Heart right ventricle (tissue), 16 donors: ENCODE measurements around the gene DISP3. TPM values are rescaled to one million over a fixed set of nuclear protein-coding genes. Genes with fewer than 3 reads are reported as not detected.

Experiments used
- ATAC-seq, 8 donors: fragments of 200-7000 bp; cut with Tn5 transposase; one replicate each; pipeline ENCODE4 v1.9.1; 2020; ENCODE audit warnings: mild to moderate bottlenecking in 8 of 8, moderate library complexity in 8 of 8, moderate number of reproducible peaks in 1 of 8
- DNase-seq, 2 donors: peaks; one replicate each; pipeline ENCODE4 v3.0.0-alpha.2; 2020
- H3K27ac ChIP-seq, 10 donors: fragments of 200-600 bp; sonication (generic) in 2 of 10; one replicate each; pipeline versions ENCODE4 v1.5.0 to v1.8.0; 2020 to 2022; ENCODE audit warnings: mild to moderate bottlenecking in 3 of 10
- H3K27me3 ChIP-seq, 7 donors: fragments of 200-600 bp; one replicate each; pipeline ENCODE4 v1.8.0; 2021 to 2022; ENCODE audit warnings: mild to moderate bottlenecking in 2 of 7
- H3K36me3 ChIP-seq, 9 donors: fragments of 200-600 bp; sonication (generic) in 1 of 9; one replicate each; pipeline versions ENCODE4 v1.5.0 to v1.8.0; 2020 to 2022; ENCODE audit warnings: mild to moderate bottlenecking in 2 of 9
- H3K4me1 ChIP-seq, 9 donors: fragments of 200-600 bp; sonication (generic) in 1 of 9; one replicate each; pipeline versions ENCODE4 v1.5.0 to v1.8.0; 2020 to 2022; ENCODE audit warnings: mild to moderate bottlenecking in 4 of 9
- H3K4me3 ChIP-seq, 10 donors: fragments of 200-600 bp; sonication (generic) in 2 of 10; one replicate each; pipeline versions ENCODE4 v1.5.0 to v1.8.0; 2020 to 2022; ENCODE audit warnings: mild to moderate bottlenecking in 7 of 10, moderate library complexity in 2 of 10
- H3K9me3 ChIP-seq, 11 donors: fragments of 200-600 bp in 10 of 11; sonication (generic) in 2 of 11; one replicate each; pipeline versions ENCODE4 v1.5.0 to v1.8.0; 2013 to 2022; ENCODE audit warnings: mild to moderate bottlenecking in 2 of 11, control low read depth in 1 of 11, moderate library complexity in 1 of 11
- WGBS, 2 donors: extraction: QIAGEN DNeasy Blood & Tissue Kit; methylation state at CpG; one replicate each; pipeline ENCODE4 v1.1.7; 2013; ENCODE audit warnings: inconsistent platforms in 1 of 2; 5-methylcytosine and 5-hydroxymethylcytosine counted together
- intact Hi-C, 10 donors: fragments of 100-400 bp; cut with DNase I; formaldehyde crosslinking; loops; one replicate each; pipeline versions ENCODE4 v1.11.1 to v1.14.2; 2022
- long read RNA-seq, 3 donors: library from polyadenylated mRNA; unstranded; transcript quantifications; one replicate each; pipeline ENCODE4 v2.0.0, GENCODE V29; 2020 to 2021
- polyA plus RNA-seq, 2 donors: library from polyadenylated mRNA; stranded (reverse); fragments of 200-250 nt; gene quantifications; one replicate each; pipeline ENCODE4 v1.2.3, GENCODE V29; 2013
- total RNA-seq, 10 donors: library from RNA; stranded (reverse); fragmentation: NEBNext Ultra II Directional in 3 of 10; extraction: Animal tissue kit (Norgen Biotek cat#: 25700) in 3 of 10; gene quantifications; one replicate each; pipeline versions ENCODE4 v1.2.1 to v1.2.4, GENCODE V29; 2021 to 2023
- TF ChIP-seq, protein P1 (sequence below), 9 donors: fragments of 200-600 bp; sonication (generic) in 2 of 9; IDR thresholded peaks; one replicate each; pipeline versions ENCODE4 v1.5.0 to v1.8.0; 2021 to 2022; ENCODE audit warnings: antibody characterized with exemption in 9 of 9, mild to moderate bottlenecking in 5 of 9, moderate library complexity in 1 of 9
- donor health status: Arrhythmogenic right ventricular cardiomyopathy.
- donor health status: ischemic (EF 13 %, LVEDD 7.1; RV severe dilation, severe dysfunction).
- donor health status: healthy with polysubstance abuse.
- donor health status: DM: no; HTN: yes; CAD: no.
- donor health status: DM: no; HTN: no; CAD: no.
- donor health status: ischemic (EF 25% LVEDD 6.9; RV normal size, moderate dysfunction).
- donor health status: ischemic (EF 25% LVEDD 5.7; RV mildly dilated, moderate dysfunction).
- donor health status: healthy.
- donor health status: DM: yes; HTN: yes; CAD: no.
- donor health status: Ischemic cardiomyopathy.
- donor health status: ischemic (EF 35%, LVEDD 5.7; RV mildly dilated, moderate dysfunction).
- donor health status: nonischemic (EF 11% LVEDD 7.7; RV severe dilation, severe dysfunction).
- donor health status: DM: yes; HTN: yes; CAD: no.
- donor health status: PGD.
- donor health status: ischemic (EF 29% LVEDD 5.4; RV normal size, mild dysfunction).
- donor health status: nonischemic (EF 23%, LVEDD 6.1; RV moderate dilation, normal function).

Gene DISP3, protein sequence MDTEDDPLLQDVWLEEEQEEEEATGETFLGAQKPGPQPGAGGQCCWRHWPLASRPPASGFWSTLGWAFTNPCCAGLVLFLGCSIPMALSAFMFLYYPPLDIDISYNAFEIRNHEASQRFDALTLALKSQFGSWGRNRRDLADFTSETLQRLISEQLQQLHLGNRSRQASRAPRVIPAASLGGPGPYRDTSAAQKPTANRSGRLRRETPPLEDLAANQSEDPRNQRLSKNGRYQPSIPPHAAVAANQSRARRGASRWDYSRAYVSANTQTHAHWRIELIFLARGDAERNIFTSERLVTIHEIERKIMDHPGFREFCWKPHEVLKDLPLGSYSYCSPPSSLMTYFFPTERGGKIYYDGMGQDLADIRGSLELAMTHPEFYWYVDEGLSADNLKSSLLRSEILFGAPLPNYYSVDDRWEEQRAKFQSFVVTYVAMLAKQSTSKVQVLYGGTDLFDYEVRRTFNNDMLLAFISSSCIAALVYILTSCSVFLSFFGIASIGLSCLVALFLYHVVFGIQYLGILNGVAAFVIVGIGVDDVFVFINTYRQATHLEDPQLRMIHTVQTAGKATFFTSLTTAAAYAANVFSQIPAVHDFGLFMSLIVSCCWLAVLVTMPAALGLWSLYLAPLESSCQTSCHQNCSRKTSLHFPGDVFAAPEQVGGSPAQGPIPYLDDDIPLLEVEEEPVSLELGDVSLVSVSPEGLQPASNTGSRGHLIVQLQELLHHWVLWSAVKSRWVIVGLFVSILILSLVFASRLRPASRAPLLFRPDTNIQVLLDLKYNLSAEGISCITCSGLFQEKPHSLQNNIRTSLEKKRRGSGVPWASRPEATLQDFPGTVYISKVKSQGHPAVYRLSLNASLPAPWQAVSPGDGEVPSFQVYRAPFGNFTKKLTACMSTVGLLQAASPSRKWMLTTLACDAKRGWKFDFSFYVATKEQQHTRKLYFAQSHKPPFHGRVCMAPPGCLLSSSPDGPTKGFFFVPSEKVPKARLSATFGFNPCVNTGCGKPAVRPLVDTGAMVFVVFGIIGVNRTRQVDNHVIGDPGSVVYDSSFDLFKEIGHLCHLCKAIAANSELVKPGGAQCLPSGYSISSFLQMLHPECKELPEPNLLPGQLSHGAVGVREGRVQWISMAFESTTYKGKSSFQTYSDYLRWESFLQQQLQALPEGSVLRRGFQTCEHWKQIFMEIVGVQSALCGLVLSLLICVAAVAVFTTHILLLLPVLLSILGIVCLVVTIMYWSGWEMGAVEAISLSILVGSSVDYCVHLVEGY (N-terminal part only)
- under 1 TPM in 6 of 10 donors, not detected in 4; 0.05 to 0.21 (median 0.10) TPM for total RNA-seq
- polyA plus RNA-seq = under 1 TPM in 1 of 2 donors, not detected in 1; 0.22 TPM
- long read RNA-seq, donor 1 = 0 reads
- long read RNA-seq, donor 2 = 0 reads
- long read RNA-seq, donor 3 = 0 reads

DNA sequence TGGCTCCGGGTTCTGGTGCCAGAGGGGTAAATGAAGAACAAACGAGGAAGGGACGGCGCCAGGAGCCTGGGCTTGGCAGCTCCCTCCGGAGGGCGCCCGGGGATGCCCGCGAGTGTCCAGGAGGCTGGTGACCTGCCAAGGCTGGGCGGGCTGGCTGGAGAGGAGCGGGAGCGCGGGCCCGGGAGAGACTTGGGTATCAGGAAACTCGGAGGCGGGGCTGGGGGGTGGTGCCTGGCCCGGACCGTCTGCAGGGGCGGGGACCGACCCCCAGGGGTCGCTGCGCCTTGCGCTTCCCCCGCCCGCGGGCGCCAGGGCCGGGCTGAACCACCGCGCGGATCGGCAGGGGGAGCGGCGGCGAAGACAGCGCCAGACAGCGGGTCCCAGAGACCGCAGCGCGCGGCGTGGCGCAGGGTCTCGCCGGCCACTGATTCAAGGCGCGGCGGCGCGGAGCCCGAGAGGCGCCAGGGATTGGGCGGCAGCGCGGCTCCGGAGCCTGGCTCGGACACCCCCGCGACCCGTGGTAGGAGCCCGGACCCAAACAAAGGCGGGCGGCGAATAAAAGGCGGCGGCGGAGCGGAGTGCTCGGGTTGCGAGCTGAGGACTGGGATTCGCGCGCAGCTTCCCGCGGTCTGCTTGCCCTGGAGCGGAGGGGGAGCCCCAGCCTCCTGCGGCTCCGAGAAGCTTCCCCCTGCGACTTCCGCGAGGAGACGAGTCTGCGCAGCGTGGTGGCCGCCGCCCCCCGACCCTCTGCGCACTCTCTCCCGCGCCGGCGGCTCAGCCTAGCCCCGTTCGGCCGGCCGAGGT lies at the start of gene DISP3:
Gene DISP3, plus strand, starts transcription at position 585 of the 804 bp plus-strand sequence. CDS start 21,838 bp downstream, outside the sequence.
- H3K27me3 ChIP-seq = peaks cover 5 to 90% (median 64%) of the 10 kb centered on the region in 7 donors
- no peaks in the 10 kb centered on the region for H3K9me3 ChIP-seq
- peaks cover 0 to 26% (median 16%) of the 10 kb centered on the region in 9 donors for H3K4me1 ChIP-seq
- DNase-seq (peak; percentile 44 to 52), ATAC-seq (peak; percentile 73 to 87 (median 79))
- TF ChIP-seq, protein P1, sequence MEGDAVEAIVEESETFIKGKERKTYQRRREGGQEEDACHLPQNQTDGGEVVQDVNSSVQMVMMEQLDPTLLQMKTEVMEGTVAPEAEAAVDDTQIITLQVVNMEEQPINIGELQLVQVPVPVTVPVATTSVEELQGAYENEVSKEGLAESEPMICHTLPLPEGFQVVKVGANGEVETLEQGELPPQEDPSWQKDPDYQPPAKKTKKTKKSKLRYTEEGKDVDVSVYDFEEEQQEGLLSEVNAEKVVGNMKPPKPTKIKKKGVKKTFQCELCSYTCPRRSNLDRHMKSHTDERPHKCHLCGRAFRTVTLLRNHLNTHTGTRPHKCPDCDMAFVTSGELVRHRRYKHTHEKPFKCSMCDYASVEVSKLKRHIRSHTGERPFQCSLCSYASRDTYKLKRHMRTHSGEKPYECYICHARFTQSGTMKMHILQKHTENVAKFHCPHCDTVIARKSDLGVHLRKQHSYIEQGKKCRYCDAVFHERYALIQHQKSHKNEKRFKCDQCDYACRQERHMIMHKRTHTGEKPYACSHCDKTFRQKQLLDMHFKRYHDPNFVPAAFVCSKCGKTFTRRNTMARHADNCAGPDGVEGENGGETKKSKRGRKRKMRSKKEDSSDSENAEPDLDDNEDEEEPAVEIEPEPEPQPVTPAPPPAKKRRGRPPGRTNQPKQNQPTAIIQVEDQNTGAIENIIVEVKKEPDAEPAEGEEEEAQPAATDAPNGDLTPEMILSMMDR (IDR thresholded peaks at IDR 0.05) = peak; percentile 13 to 75 (median 59)
- 1% methylated on average over 81 to 96 of the region's 96 CpGs for WGBS, 2 donors
- H3K27ac ChIP-seq = peak within 1 kb of the TSS in 1 of 10 donors; percentile 53
- intact Hi-C loops = loop anchor here in 5 of 10 donors (2.0 to 10.0 kb wide), 6 partner anchors 156 to 1259 kb away; no protein-coding TSS in a partner anchor
- peak within 1 kb of the TSS; percentile 38 to 63 (median 55) for H3K4me3 ChIP-seq
- H3K36me3 ChIP-seq = no peaks in the 10 kb centered on the region

DNA sequence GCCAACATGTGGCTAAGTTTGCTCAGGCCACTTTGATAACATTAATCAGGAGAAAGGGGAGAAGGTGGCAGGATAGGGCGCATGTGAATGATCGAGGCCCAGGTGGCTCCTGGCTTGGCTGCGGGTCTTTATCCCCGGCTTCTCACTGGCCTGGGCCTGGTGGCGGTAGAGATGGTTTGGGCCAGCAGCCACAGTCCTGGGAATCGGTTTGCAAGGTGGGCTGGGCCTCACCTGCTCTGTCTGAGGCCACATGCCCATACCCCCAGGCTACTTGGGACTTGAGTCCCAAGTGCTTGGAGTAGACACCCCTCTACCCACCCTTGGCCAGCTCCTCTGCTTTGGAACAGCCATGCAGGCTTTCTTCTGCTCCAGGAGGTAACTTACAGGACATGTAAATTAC lies 49.7 kb upstream of the DISP3 start:
- Histone ChIP-seq H3K4me3 (no peak overlapping the region), H3K27ac (no peak overlapping the region), H3K4me1 (no peaks in the 10 kb centered on the region), H3K9me3 (no peaks in the 10 kb centered on the region), H3K27me3 (peaks cover 0 to 14% (median 0%) of the 10 kb centered on the region in 7 donors), H3K36me3 (no peaks in the 10 kb centered on the region)
- TF ChIP-seq, protein P1 (IDR thresholded peaks at IDR 0.05) = no peak
- intact Hi-C loops = no loop called here
- no peak for ATAC-seq
- 61 to 72% methylated on average over 6 of the region's 6 CpGs for WGBS, 2 donors
- no peak for DNase-seq

DNA sequence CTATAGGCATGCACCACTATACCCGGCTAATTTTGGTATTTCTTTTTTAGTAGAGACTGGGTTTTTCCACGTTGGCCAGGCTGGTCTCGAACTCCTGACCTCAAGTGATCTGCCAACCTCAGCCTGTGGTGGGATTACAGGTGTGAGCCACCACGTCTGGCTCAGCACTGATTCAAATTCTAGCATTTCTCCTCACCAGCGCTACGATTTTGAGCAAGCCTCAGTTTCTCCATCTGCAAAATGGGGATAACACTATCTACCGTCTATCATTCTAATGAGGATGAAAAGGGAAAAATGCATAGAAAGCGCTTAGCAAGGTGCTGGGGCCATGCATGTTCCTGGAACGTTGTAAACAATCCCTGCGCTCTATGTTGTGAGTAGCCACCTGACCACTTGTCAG lies 49.0 kb upstream of the DISP3 start:
- intact Hi-C loops = no loop called here
- no peak overlapping the region for H3K27ac ChIP-seq
- TF ChIP-seq, protein P1 (IDR thresholded peaks at IDR 0.05) = no peak
- no peaks in the 10 kb centered on the region for H3K9me3 ChIP-seq
- no peaks in the 10 kb centered on the region for H3K4me1 ChIP-seq
- no peak overlapping the region for H3K4me3 ChIP-seq
- ATAC-seq (no peak), DNase-seq (no peak)
- 83 to 85% methylated on average over 10 of the region's 10 CpGs for WGBS, 2 donors
- peaks cover 0 to 16% (median 0%) of the 10 kb centered on the region in 7 donors for H3K27me3 ChIP-seq
- no peaks in the 10 kb centered on the region for H3K36me3 ChIP-seq
